ENCODE data around the gene POU5F1. TPM values are rescaled to one million over a fixed set of nuclear protein-coding genes. Genes with fewer than 3 reads are reported as not detected.

POU5F1 gene
- total and polyA plus RNA-seq, 9 of the 15 experiments (the other 6 are each of a cell fraction or from before 2014, with no cell fraction given): 0.06 to 2.0 (median 0.10) TPM; not detected in 6

DNA sequence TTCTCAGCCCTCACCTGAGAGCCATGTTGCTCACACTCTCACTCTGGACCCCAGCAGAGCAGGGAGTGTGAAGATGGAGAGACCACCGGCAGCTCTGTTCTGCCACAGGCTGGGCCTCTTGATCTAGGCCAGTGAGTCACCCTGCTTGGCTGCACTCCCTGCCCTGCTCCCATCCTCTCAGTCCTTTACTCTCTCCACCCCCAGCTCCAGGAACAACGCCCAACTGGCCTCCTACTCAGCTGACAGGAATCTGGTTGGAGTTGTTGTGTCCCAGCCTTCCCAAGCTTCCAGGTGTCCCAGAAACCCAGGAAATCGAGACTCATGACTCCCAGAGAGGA, 56.0 kb downstream of the POU5F1 start, which contains the start of gene PSORS1C1:
TSS of gene PSORS1C1 (plus strand) at position 260 of the 338 bp plus-strand sequence. CDS start 14,833 bp downstream, outside the sequence.
- WGBS (ENCODE audit: insufficient coverage, low coverage, missing lambda C conversion rate): 3% methylated on average over 3 of the region's 3 CpGs

More for the DNA sequence above, 56.0 kb downstream of the POU5F1 start, which contains the start of gene PSORS1C1:
- no peak within 1 kb of the TSS for H3K27ac ChIP-seq (ENCODE audit: extremely low read depth, low read depth, low read length)
- ChIA-PET CTCF (ENCODE audit: low intra/inter-chr PET ratio) (interaction anchor here (0.7 kb wide), 1 partner anchor 96 kb away, joined by 3 read pairs; no protein-coding TSS in a partner anchor), POLR2A (interaction anchor here (1.2 to 1.8 kb wide), 2 partner anchors 10 to 21 kb away, joined by 4 to 5 read pairs; no protein-coding TSS in a partner anchor)
- intact Hi-C loops (cut with micrococcal nuclease) (no loop called here), in situ Hi-C loops (cut with MboI) (no loop called here)
- TF ChIP-seq TAF9B (IDR thresholded peaks at IDR 0.05; ENCODE audit: partially characterized antibody) (no peak), FOSL1 (tag; conservative IDR thresholded peaks at IDR 0.05) (0 out of 2 replicates have a peak, but pooled peaks have one; percentile 42), PHB2 (IDR thresholded peaks at IDR 0.05; ENCODE audit: low read depth) (no peak)
- TF ChIP-seq, protein P1, sequence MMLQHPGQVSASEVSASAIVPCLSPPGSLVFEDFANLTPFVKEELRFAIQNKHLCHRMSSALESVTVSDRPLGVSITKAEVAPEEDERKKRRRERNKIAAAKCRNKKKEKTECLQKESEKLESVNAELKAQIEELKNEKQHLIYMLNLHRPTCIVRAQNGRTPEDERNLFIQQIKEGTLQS (IDR thresholded peaks at IDR 0.05): 0 out of 2 replicates have a peak, but pooled peaks have one; percentile 24
- TF ChIP-seq, protein P1 (CRISPR knock-in tag; conservative IDR thresholded peaks at IDR 0.05): no peak
- BruUV-seq (replicated peaks): no TSS peak
- no peaks in the 10 kb centered on the region for H3K9me1 ChIP-seq (ENCODE audit: control insufficient read depth, insufficient read depth, low read length)
- peaks cover 65 to 88% of the 10 kb centered on the region in 2 experiments for H3K27me3 ChIP-seq (ENCODE audit: control insufficient read depth in 2 of 2, insufficient read depth in 2 of 2, low read length in 2 of 2)
- H3K9ac ChIP-seq (ENCODE audit: insufficient read depth in 1 of 2, low read depth in 2 of 2, low read length in 2 of 2): peak within 1 kb of the TSS in 1 of 2 experiments; percentile 37; a peak in 1 of 4 replicates
- H3K9me3 ChIP-seq (replicated peaks; ENCODE audit: control insufficient read depth, insufficient read depth, low read depth, low read length): no peaks in the 10 kb centered on the region
- 0 out of 2 replicates have a peak within 1 kb of the TSS, but pooled peaks have one; percentile 6 for H2AFZ ChIP-seq (ENCODE audit: low read depth, low read length)
- no peak for FAIRE-seq
- H3K4me1 ChIP-seq (replicated peaks in 1 of 2; ENCODE audit: control insufficient read depth in 2 of 2, insufficient read depth in 2 of 2, low read length in 2 of 2): no peaks in the 10 kb centered on the region; a peak in 2 of 5 replicates
- ATAC-seq: no peak
- no peak within 1 kb of the TSS; the same call in 1 of the 2 replicates for H3K4me2 ChIP-seq (ENCODE audit: insufficient read depth, low read length)
- H3K36me3 ChIP-seq (ENCODE audit: control insufficient read depth, insufficient read depth, low read length): no peaks in the 10 kb centered on the region
- H3K79me2 ChIP-seq (ENCODE audit: control insufficient read depth, insufficient read depth, low read length): no peaks in the 10 kb centered on the region
- H4K20me1 ChIP-seq (replicated peaks; ENCODE audit: control insufficient read depth, insufficient read depth, low read length): no peaks in the 10 kb centered on the region; the same call in 1 of the 2 replicates
- no peak within 1 kb of the TSS for H3K4me3 ChIP-seq
- no peak for DNase-seq (ENCODE audit: extremely low read depth in 1 of 4, low spot score in 3 of 4)

Small RNA genes within 50 kb of the gene (small RNA-seq; reads per million reads assigned to genes)
- not detected for gene POLR2LP1

Other genes starting within 250 kb of the POU5F1 start
Only the 7 nearest of the 13 such genes appear.
- gene C6orf15, start 58.1 kb downstream of the POU5F1 start, total RNA-seq (2014; rRNA removed): not detected in 2 replicates
- gene C6orf15, start 58.1 kb downstream of the POU5F1 start, total RNA-seq (2014; rRNA removed; fragmentation: Illumina TruSeq; extraction: Trizol): not detected in 2 replicates
- not detected in 2 replicates for gene C6orf15, start 58.1 kb downstream of the POU5F1 start, total RNA-seq (2015; rRNA removed; fragmentation: Illumina TruSeq; extraction: Trizol)
- not detected in 2 replicates for gene C6orf15, start 58.1 kb downstream of the POU5F1 start, total RNA-seq (2021)
- gene C6orf15, start 58.1 kb downstream of the POU5F1 start, polyA plus RNA-seq (2011; rRNA removed): not detected in 2 replicates
- not detected in 2 replicates for gene C6orf15, start 58.1 kb downstream of the POU5F1 start, polyA plus RNA-seq (2014; fragmentation: Illumina TruSeq; extraction: Trizol)
- gene C6orf15, start 58.1 kb downstream of the POU5F1 start, polyA plus RNA-seq (2014; fragmentation: Nextera tagmentation; extraction: Ambion mirVana): not detected
- gene C6orf15, start 58.1 kb downstream of the POU5F1 start, polyA plus RNA-seq (2014; rRNA removed): not detected in 2 replicates
- gene PSORS1C1, start 55.9 kb downstream of the POU5F1 start, total RNA-seq (2014; rRNA removed): not detected in 2 replicates
- not detected in 2 replicates for gene PSORS1C1, start 55.9 kb downstream of the POU5F1 start, total RNA-seq (2014; rRNA removed; fragmentation: Illumina TruSeq; extraction: Trizol)
- not detected in 2 replicates for gene PSORS1C1, start 55.9 kb downstream of the POU5F1 start, total RNA-seq (2015; rRNA removed; fragmentation: Illumina TruSeq; extraction: Trizol)
- not detected in 2 replicates for gene PSORS1C1, start 55.9 kb downstream of the POU5F1 start, total RNA-seq (2021)
- 0.14 TPM in 1 of 2 replicates, not detected in the other for gene PSORS1C1, start 55.9 kb downstream of the POU5F1 start, polyA plus RNA-seq (2011; rRNA removed)
- gene PSORS1C1, start 55.9 kb downstream of the POU5F1 start, polyA plus RNA-seq (2014; fragmentation: Illumina TruSeq; extraction: Trizol): not detected in 2 replicates
- gene PSORS1C1, start 55.9 kb downstream of the POU5F1 start, polyA plus RNA-seq (2014; fragmentation: Nextera tagmentation; extraction: Ambion mirVana): under 1 TPM in 1 of 2 experiments, not detected in 1; 0.11 TPM
- 0.27 TPM in 1 of 2 replicates, not detected in the other for gene PSORS1C1, start 55.9 kb downstream of the POU5F1 start, polyA plus RNA-seq (2014; rRNA removed)
- not detected in 2 replicates for gene CDSN, start 50.2 kb downstream of the POU5F1 start, total RNA-seq (2014; rRNA removed)
- gene CDSN, start 50.2 kb downstream of the POU5F1 start, total RNA-seq (2014; rRNA removed; fragmentation: Illumina TruSeq; extraction: Trizol): not detected in 2 replicates
- gene CDSN, start 50.2 kb downstream of the POU5F1 start, total RNA-seq (2015; rRNA removed; fragmentation: Illumina TruSeq; extraction: Trizol): not detected in 2 replicates
- gene CDSN, start 50.2 kb downstream of the POU5F1 start, total RNA-seq (2021): not detected in 2 replicates
- not detected in 2 replicates for gene CDSN, start 50.2 kb downstream of the POU5F1 start, polyA plus RNA-seq (2011; rRNA removed)
- not detected in 2 replicates for gene CDSN, start 50.2 kb downstream of the POU5F1 start, polyA plus RNA-seq (2014; fragmentation: Illumina TruSeq; extraction: Trizol)
- not detected for gene CDSN, start 50.2 kb downstream of the POU5F1 start, polyA plus RNA-seq (2014; fragmentation: Nextera tagmentation; extraction: Ambion mirVana)
- gene CDSN, start 50.2 kb downstream of the POU5F1 start, polyA plus RNA-seq (2014; rRNA removed): not detected in 2 replicates
- not detected in 2 replicates for gene PSORS1C2, start 31.6 kb downstream of the POU5F1 start, total RNA-seq (2014; rRNA removed)
- gene PSORS1C2, start 31.6 kb downstream of the POU5F1 start, total RNA-seq (2014; rRNA removed; fragmentation: Illumina TruSeq; extraction: Trizol): not detected in 2 replicates
- gene PSORS1C2, start 31.6 kb downstream of the POU5F1 start, total RNA-seq (2015; rRNA removed; fragmentation: Illumina TruSeq; extraction: Trizol): not detected in 2 replicates
- not detected in 2 replicates for gene PSORS1C2, start 31.6 kb downstream of the POU5F1 start, total RNA-seq (2021)
- not detected in 2 replicates for gene PSORS1C2, start 31.6 kb downstream of the POU5F1 start, polyA plus RNA-seq (2011; rRNA removed)
- gene PSORS1C2, start 31.6 kb downstream of the POU5F1 start, polyA plus RNA-seq (2014; fragmentation: Illumina TruSeq; extraction: Trizol): not detected in 2 replicates
- gene PSORS1C2, start 31.6 kb downstream of the POU5F1 start, polyA plus RNA-seq (2014; fragmentation: Nextera tagmentation; extraction: Ambion mirVana): not detected
- gene PSORS1C2, start 31.6 kb downstream of the POU5F1 start, polyA plus RNA-seq (2014; rRNA removed): not detected in 2 replicates
- 37.6 and 40.3 TPM in 2 replicates for gene CCHCR1, start 12.9 kb downstream of the POU5F1 start, total RNA-seq (2014; rRNA removed)
- 26.2 and 29.8 TPM in 2 replicates for gene CCHCR1, start 12.9 kb downstream of the POU5F1 start, total RNA-seq (2014; rRNA removed; fragmentation: Illumina TruSeq; extraction: Trizol)
- 32.2 and 34.8 TPM in 2 replicates for gene CCHCR1, start 12.9 kb downstream of the POU5F1 start, total RNA-seq (2015; rRNA removed; fragmentation: Illumina TruSeq; extraction: Trizol)
- 35.0 and 45.8 TPM in 2 replicates for gene CCHCR1, start 12.9 kb downstream of the POU5F1 start, total RNA-seq (2021)
- gene CCHCR1, start 12.9 kb downstream of the POU5F1 start, polyA plus RNA-seq (2011; rRNA removed): 31.2 and 32.0 TPM in 2 replicates
- gene CCHCR1, start 12.9 kb downstream of the POU5F1 start, polyA plus RNA-seq (2014; fragmentation: Illumina TruSeq; extraction: Trizol): 29.3 and 36.1 TPM in 2 replicates
- 1 to 10 TPM; 1.2 to 1.8 TPM for gene CCHCR1, start 12.9 kb downstream of the POU5F1 start, polyA plus RNA-seq (2014; fragmentation: Nextera tagmentation; extraction: Ambion mirVana)
- 45.9 and 47.3 TPM in 2 replicates for gene CCHCR1, start 12.9 kb downstream of the POU5F1 start, polyA plus RNA-seq (2014; rRNA removed)
- gene TCF19, start 12.1 kb downstream of the POU5F1 start, total RNA-seq (2014; rRNA removed): 42.5 and 68.9 TPM in 2 replicates
- gene TCF19, start 12.1 kb downstream of the POU5F1 start, total RNA-seq (2014; rRNA removed; fragmentation: Illumina TruSeq; extraction: Trizol): 19.3 and 19.4 TPM in 2 replicates
- gene TCF19, start 12.1 kb downstream of the POU5F1 start, total RNA-seq (2015; rRNA removed; fragmentation: Illumina TruSeq; extraction: Trizol): 29.6 and 33.1 TPM in 2 replicates
- gene TCF19, start 12.1 kb downstream of the POU5F1 start, total RNA-seq (2021): 30.2 and 31.1 TPM in 2 replicates
- gene TCF19, start 12.1 kb downstream of the POU5F1 start, polyA plus RNA-seq (2011; rRNA removed): 18.2 and 23.0 TPM in 2 replicates
- gene TCF19, start 12.1 kb downstream of the POU5F1 start, polyA plus RNA-seq (2014; fragmentation: Illumina TruSeq; extraction: Trizol): 25.7 and 29.2 TPM in 2 replicates
- gene TCF19, start 12.1 kb downstream of the POU5F1 start, polyA plus RNA-seq (2014; fragmentation: Nextera tagmentation; extraction: Ambion mirVana): 1 to 10 TPM; 4.2 to 4.6 TPM
- gene TCF19, start 12.1 kb downstream of the POU5F1 start, polyA plus RNA-seq (2014; rRNA removed): 30.0 and 33.6 TPM in 2 replicates
- gene HLA-C, start 101.4 kb upstream of the POU5F1 start, total RNA-seq (2014; rRNA removed): 1.7 and 2.4 TPM in 2 replicates
- gene HLA-C, start 101.4 kb upstream of the POU5F1 start, total RNA-seq (2014; rRNA removed; fragmentation: Illumina TruSeq; extraction: Trizol): 0.36 and 0.51 TPM in 2 replicates
- 0.57 and 1.0 TPM in 2 replicates for gene HLA-C, start 101.4 kb upstream of the POU5F1 start, total RNA-seq (2015; rRNA removed; fragmentation: Illumina TruSeq; extraction: Trizol)
- gene HLA-C, start 101.4 kb upstream of the POU5F1 start, total RNA-seq (2021): 4.9 and 5.3 TPM in 2 replicates
- 0.83 and 1.7 TPM in 2 replicates for gene HLA-C, start 101.4 kb upstream of the POU5F1 start, polyA plus RNA-seq (2011; rRNA removed)
- gene HLA-C, start 101.4 kb upstream of the POU5F1 start, polyA plus RNA-seq (2014; fragmentation: Illumina TruSeq; extraction: Trizol): 1.1 and 1.2 TPM in 2 replicates
- under 1 TPM; 0.23 to 0.25 TPM for gene HLA-C, start 101.4 kb upstream of the POU5F1 start, polyA plus RNA-seq (2014; fragmentation: Nextera tagmentation; extraction: Ambion mirVana)
- 1.4 and 2.4 TPM in 2 replicates for gene HLA-C, start 101.4 kb upstream of the POU5F1 start, polyA plus RNA-seq (2014; rRNA removed)